HG03354 (cell line): ENCODE measurements around the gene DISC1.

Source experiments
- ATAC-seq: cut with Tn5 transposase; IDR thresholded peaks from one replicate; pipeline ENCODE4 v1.9.1; 2021; ENCODE audit warnings: mild to moderate bottlenecking; ENCODE audit not compliant: unreplicated experiment, poor library complexity, severe bottlenecking

Gene DISC1

DNA sequence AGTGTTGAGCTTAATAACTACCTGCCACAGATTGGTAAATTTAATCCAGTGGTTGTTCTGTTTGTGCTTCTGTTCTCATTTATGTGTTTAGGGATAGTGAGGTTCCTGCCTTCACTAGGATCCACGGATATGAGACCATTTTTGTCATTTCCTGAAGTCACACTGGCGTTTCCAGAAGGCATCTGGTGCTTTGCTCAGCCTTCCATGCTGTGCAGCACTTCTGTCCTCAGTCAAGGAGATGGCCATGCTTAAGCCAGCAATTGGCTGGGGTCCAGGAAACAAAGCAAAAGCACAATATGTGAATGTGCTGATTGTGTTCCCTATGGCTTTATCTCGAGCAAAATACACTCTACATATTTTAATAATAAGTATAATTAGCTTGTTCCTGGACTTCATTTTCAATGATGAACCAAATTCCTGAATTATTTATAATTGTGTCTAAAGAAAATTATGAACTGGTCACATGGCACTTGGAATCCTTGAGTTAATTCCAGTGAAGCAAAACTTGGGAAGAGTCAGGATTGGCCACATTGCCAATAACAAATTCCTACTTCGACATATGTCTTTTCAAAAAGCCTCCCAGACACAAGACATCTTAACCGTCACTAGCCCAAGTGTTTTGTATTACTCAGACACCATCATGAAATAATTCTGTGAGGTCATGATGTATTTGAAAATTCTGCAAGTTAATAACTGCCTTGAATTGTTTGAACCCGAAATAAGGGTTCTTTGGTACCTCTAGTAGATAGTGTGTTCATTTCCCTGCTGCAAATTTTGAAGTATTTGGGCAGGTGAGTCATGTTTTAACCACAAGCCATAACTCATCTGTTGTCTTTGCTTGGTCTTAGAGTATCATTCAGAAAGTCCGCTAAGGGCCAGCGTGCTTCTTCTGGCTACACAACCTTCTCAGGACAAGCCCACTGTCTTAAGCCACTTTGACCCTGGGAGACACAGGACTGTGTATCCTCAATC lies 412.4 kb downstream of the DISC1 start:
- ATAC-seq = no peak

GRCh38 chr1:232040260-232040659 lies 413.7 kb downstream of the DISC1 start:
- no peak for ATAC-seq

GRCh38 chr1:232044728-232045127 lies 418.1 kb downstream of the DISC1 start:
- ATAC-seq = no peak

- ATAC-seq = no peak
These were observed 418.8 kb downstream of the DISC1 start for GRCh38 chr1:232045139-232045994.

DNA sequence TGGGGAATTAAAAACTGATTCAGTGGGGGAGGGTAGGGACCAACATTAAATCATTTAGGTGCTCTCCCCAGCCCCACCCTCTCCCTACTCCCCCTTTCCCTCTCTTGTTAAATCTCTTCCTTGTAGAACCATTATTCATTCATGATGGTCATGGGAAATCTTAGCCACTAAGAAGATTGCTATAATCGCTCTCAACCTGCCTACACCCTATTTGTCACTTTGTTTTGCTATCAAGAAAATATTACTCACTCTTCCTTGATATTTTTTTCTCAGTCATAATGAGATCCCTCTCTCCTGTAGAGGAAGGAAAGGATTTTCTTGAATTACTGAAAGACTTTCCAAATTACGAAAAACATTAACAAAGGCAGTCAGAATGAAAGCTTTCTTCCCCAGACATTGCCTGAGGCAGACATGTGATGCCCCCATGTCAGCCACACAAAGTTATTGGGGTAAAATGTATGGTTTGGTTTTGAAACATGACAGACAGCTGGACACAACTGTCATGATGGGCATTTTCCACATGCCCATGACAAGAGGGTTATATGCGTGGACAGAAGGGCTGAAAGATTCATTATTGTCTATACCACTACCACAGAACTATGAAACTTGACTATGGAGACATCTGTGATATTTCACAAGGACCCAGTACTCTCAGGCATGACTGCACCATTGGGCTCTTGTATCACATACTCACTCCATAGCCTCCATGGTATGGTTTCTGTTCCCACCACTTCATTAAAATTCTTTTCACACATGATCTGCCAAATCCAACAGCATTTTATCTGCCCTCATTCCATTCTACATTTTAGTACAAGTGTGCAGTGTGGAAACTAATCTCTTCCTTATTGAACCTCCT lies 420.1 kb downstream of the DISC1 start:
- no peak for ATAC-seq

- no peak for ATAC-seq
These were observed 420.9 kb downstream of the DISC1 start for GRCh38 chr1:232047473-232047872.

DNA sequence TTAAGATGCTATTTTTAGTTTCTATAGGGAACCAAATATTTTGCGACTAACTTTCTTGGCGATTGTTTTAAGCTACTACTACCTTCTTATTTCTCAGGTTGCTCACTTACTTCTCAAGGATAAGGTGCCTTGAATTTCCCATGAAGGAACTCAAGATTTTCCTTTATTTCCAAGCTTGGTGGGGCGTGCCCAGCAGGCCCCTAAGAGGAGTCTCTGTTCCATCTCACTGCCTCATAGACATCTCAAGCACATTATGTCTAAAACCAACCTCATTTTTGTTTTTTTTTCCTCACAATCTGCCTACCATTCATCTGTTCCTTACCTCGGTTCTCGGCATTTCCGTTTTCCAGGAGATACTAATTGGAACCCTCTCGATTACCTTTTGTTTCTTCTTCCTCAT lies 421.9 kb downstream of the DISC1 start:
- no peak for ATAC-seq

DNA sequence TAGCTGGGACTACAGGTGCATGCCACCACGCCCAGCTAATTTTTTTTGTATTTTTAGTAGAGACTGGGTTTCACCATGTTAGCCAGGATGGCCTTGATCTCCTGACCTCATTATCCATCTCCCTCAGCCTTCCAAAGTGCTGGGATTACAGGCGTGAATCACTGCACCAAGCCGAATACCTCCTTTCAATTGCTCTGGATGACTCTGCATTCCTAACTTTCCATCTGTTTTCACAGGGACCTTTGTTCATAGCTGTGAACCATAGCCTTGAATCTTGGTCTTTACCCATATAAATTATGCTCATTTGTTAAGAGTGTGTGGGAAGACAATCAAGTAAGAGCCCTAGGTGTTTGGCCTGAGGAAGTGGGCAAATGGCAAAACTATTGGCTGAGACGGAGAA lies 422.7 kb downstream of the DISC1 start:
- no peak for ATAC-seq

GRCh38 chr1:232057217-232057895 lies 430.8 kb downstream of the DISC1 start:
- no peak for ATAC-seq

GRCh38 chr1:232057896-232058274 lies 431.3 kb downstream of the DISC1 start:
- no peak for ATAC-seq

DNA sequence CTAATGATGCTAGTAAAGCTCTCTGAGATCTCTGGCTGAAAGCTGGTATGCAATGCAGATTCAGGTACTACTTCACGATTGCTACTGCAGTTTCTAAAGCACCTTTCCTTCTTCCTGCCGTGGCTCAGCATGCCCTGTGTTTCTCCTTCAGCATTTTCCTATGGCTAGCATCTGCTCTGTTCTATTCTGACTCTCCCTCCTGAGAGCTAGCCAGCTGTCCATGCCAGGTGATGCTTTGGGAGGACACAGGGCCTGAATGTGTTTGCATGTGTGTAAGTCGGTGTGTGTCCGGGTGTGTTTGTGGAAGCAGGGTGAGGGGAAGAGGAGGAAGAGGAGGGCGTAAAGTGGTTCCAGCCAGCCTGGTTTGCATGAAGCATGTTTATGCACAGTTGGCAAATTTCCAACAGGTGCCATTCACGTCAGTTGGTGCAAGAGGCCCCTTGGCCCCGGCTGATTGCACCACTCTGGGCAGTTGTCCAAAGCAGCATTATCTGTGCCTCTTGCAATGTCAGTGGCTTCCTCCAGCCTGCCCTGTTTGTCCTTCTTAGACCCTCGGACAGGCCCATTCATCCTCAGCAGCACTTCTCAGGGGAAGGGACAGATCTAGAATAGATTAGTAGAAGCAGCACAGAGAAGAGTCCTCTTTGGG lies 433.3 kb downstream of the DISC1 start:
- no peak for ATAC-seq

DNA sequence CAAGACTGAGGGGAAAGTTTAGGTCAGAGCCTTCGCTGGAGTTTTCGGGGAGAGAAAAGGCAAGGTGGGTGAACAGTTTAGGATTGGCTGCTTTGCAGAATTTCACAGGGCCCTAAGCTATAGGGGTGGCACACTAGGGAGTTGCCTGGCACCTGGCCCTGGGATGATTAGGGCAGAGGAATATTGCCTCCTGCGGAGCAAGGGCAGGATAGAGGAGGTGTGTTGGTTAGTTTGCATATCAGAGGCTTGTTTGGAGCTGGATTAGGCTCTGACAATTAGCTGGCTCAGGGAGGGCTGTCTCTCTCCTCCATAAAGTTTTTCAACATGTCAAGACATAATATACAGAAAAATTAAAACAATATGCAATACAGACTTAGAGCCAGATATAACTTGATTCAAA lies 436.4 kb downstream of the DISC1 start:
- no peak for ATAC-seq

- ATAC-seq = no peak
These were observed 439.9 kb downstream of the DISC1 start for GRCh38 chr1:232066521-232066920.

DNA sequence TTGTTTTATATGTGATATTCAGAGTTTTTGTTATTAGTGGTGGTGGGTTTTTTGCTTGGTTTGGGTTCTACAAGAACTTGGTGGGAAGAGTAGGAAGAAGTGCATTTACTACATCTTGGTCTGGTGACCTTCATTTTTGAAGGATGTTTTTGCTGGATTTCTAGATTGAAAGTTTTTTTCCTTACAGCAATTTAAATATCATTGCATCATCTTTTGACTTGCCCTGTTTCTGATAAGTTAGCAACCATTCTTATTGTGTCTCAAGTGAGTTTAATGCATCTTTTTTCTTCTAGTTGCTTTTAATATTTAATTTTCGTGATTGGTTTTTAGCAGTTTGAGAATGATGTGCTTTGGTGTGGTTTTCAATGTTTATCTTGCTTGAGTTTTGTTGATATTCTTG lies 447.7 kb downstream of the DISC1 start:
- no peak for ATAC-seq

GRCh38 chr1:232077809-232078208 lies 451.2 kb downstream of the DISC1 start:
- ATAC-seq = no peak

DNA sequence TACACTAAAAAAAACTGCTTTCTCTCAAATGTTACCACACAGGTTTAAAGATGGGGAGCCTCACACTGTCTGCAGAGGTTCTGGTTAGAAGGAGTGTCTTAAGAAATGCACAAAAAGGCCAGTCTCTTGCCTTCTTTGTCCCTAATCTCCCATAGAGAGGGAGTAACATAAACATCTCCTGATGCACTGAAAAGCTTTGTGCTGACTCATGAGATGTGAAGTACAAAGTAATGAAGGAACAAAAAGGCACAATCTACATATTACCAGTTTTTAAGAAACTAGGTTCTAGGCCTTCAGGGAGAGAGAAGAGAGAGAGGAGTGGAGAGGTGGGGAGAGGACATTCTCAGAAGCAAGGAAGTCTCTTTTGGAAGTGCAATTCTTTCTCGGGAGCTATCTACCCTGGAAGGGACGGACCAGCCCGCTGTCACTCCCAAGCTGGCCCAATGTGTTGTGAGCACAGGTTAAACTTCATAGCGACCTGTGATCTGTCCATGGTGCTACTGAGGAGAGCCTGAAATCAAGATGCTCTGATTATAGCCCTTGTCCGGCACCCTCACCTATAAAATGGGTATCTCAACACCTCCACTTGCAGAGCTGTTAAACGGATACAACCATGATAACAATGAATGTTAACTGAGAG lies 458.1 kb downstream of the DISC1 start:
- ATAC-seq = no peak

DNA sequence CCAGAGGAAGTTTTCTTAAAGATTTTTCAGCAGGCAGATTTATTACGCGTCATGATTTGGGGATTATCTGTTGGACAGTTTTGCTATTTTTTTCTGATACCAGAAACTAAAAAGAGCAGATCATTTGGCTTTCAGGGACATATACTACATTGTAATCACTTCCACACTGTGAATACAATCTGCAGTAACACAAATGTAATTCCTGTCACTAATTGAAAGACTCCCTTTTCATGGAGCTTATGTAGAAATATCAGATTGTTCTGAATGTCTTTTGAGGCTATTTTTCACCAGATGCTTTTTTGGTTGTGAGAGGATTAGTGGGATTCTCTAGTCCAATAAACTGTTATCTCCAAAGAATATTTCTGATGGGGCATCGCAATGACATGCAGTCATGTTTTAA lies 464.2 kb downstream of the DISC1 start:
- ATAC-seq = no peak
